ENCODE measurements around the gene NEDD9.

The NEDD9 gene

DNA sequence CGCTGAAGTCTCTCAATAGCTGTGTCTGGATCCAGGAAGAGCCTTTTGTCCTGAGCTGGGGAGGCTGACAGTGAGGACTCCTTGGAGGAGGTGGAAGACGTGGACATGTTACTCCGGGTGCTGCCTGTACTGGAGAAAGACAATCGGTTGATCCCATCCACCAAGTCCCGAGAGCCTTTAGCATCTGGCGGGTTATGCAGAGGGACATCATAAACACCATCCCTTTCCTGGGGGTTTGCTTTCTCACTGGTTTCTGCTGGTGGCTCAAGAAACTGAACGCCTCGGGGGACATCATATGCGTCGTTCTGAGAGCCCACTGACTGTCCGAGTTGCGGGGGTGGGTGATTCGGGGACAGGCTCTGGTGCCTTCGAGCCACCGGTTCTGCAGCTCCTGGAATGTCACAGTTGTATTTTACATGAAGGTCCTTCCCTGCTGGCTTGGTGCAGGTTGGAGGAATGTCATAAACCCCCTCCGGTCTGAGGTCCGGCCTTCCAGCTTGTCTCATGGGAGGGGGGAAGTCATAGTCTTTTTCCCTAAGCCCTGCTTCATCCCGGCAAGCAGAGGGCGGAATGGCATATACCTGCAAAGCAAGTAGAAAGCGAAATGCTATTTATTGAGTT, 41.7 kb downstream of the NEDD9 start:
- no peak for DNase-seq (ENCODE audit: low read depth, low spot score)
- TF ChIP-seq, protein P1, sequence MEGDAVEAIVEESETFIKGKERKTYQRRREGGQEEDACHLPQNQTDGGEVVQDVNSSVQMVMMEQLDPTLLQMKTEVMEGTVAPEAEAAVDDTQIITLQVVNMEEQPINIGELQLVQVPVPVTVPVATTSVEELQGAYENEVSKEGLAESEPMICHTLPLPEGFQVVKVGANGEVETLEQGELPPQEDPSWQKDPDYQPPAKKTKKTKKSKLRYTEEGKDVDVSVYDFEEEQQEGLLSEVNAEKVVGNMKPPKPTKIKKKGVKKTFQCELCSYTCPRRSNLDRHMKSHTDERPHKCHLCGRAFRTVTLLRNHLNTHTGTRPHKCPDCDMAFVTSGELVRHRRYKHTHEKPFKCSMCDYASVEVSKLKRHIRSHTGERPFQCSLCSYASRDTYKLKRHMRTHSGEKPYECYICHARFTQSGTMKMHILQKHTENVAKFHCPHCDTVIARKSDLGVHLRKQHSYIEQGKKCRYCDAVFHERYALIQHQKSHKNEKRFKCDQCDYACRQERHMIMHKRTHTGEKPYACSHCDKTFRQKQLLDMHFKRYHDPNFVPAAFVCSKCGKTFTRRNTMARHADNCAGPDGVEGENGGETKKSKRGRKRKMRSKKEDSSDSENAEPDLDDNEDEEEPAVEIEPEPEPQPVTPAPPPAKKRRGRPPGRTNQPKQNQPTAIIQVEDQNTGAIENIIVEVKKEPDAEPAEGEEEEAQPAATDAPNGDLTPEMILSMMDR (IDR thresholded peaks at IDR 0.05; ENCODE audit: insufficient read depth, low read length, missing control alignments): no peak
- no peak overlapping the region for H3K4me3 ChIP-seq (ENCODE audit: low read depth, low read length)
- ChIA-PET CTCF (interaction anchor here (1.0 to 2.4 kb wide), 3 partner anchors 17 to 305 kb away, joined by 3 to 13 read pairs (median 3); no protein-coding TSS in a partner anchor), POLR2A (no interaction called here)

- no peak overlapping the region for H3K4me3 ChIP-seq (ENCODE audit: low read depth, low read length)
- TF ChIP-seq, protein P1 (IDR thresholded peaks at IDR 0.05; ENCODE audit: insufficient read depth, low read length, missing control alignments): no peak
- ChIA-PET CTCF (interaction anchor here (1.0 to 2.4 kb wide), 7 partner anchors 10 to 386 kb away, joined by 3 to 13 read pairs (median 3); no protein-coding TSS in a partner anchor), POLR2A (no interaction called here)
- DNase-seq (ENCODE audit: low read depth, low spot score): no peak
Measured at GRCh38 chr6:11189865-11190624, 42.4 kb downstream of the NEDD9 start.

DNA sequence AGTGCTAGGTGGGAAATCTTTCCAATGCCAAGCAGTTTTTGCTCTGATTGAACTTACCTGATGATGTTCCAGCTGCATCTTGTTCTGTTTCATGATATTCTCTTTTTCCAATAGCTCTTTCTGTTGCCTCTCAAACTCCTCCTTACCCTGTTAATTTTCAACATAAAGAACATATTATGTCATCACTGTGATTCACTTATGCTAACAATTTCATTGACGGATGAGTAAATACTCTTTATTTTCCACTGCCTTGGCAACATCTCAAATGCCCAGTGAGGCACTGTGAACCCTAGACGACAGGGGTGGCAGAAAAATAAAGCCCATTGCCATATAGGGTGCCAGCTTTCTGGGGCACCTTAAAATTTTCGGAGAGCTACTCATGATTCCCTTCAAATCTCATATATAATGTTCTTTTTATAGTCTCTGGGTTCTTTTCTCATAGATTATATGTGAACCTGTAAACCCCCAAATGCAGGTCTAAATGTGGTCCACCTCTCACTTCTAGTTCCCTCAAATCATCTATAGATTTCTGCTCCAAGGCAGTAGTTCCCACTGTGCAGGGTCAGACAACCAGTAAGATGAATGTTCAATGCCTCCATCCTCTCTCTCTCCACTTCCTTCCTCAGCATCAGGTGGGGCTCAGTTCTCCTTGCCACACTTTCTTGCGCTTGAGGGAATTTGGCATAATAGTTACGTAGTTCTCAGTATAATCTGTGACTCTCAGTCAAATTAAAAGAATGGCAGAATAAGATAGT, 44.1 kb downstream of the NEDD9 start:
- DNase-seq (ENCODE audit: low read depth, low spot score): no peak
- TF ChIP-seq, protein P1 (IDR thresholded peaks at IDR 0.05; ENCODE audit: insufficient read depth, low read length, missing control alignments): no peak
- ChIA-PET POLR2A (interaction anchor here (0.6 to 1.1 kb wide), 2 partner anchors 103 to 305 kb away, joined by 3 read pairs; no protein-coding TSS in a partner anchor), CTCF (interaction anchor here (0.7 to 5.4 kb wide), 5 partner anchors 11 to 308 kb away, joined by 3 to 39 read pairs (median 13); no protein-coding TSS in a partner anchor)
- no peak overlapping the region for H3K4me3 ChIP-seq (ENCODE audit: low read depth, low read length)

DNA sequence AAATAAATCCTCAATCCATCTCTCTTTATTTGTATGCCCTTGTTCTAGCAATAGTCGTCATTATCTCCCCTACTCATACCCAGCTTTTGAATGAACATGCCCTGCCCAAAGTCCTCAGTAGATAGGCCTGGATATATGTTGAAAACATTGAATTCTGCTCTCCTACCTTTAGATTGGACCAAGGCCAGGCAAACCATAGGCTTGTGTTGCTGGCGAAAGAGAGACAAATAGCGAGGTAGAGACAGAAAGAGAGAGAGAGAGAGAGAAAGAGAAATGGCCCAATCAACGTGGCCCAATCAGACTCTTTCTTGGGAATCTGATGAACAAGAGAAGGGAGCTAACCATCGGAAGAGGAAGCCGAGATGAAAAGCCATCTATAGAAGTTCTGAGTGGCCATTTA, 45.2 kb downstream of the NEDD9 start:
- CTCF ChIA-PET: interaction anchor here (1.1 to 5.4 kb wide), 4 partner anchors 10 to 309 kb away, joined by 4 to 39 read pairs (median 15); no protein-coding TSS in a partner anchor
- no peak overlapping the region for H3K4me3 ChIP-seq (ENCODE audit: low read depth, low read length)
- TF ChIP-seq, protein P1 (IDR thresholded peaks at IDR 0.05; ENCODE audit: insufficient read depth, low read length, missing control alignments): no peak
- DNase-seq (ENCODE audit: low read depth, low spot score): no peak
- POLR2A ChIA-PET: no interaction called here

- TF ChIP-seq, protein P1 (IDR thresholded peaks at IDR 0.05; ENCODE audit: insufficient read depth, low read length, missing control alignments): no peak
- CTCF ChIA-PET: interaction anchor here (1.2 to 5.4 kb wide), 6 partner anchors 12 to 311 kb away, joined by 3 to 39 read pairs (median 4); no protein-coding TSS in a partner anchor
- no peak for DNase-seq (ENCODE audit: low read depth, low spot score)
Measured at GRCh38 chr6:11185204-11185842, 47.1 kb downstream of the NEDD9 start.

More at GRCh38 chr6:11185204-11185842, 47.1 kb downstream of the NEDD9 start:
- H3K4me3 ChIP-seq (ENCODE audit: low read depth, low read length): no peak overlapping the region
- POLR2A ChIA-PET: no interaction called here

All from AG04449 (cell line).